Measurements from ENCODE around the gene C19orf81.

DNA sequence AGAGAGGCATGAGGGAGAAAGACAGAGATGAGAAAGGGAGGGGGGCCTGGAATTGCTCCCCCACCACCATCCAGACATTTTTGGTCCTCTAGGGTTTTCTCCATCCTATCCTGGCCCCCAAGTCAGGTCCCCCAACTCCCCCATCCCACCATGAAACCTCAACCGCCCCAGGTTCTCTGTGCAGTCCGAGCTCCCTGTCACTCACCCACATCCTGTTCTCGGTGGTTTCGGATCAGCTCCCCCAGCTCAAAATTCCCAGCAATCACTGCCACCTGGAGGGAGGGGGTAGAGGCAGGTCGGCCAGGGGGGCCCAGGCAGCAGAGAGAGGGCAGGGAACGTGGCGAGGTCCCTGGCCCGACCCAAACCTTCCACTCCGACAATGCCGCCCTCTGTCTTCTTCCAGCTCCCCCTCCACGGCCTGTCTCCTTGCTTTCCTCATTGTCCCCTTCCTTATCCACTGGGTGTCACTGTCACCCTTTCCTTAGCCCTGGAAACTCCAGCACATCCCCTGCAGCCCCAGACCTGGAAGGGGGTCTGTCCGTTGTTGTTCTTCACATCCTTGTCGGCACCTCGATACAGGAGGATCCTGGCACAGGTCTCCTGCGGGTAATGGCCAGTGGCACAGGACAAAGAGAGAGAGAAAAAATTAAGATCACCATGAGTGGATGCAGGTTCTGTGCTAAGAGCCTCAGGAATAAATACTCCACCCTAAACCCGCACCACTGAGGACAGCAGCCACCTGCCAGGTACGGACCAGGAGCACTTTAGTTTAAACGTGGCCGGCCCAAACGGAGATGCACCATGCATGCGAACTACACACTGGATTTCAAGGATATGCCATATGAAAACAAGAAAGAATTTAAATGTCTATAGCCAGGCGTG is 54.9 kb downstream of the C19orf81 start:
- no peak for TF ChIP-seq EZH2 (IDR thresholded peaks at IDR 0.05; ENCODE audit: insufficient read depth, low read length)
- TF ChIP-seq, protein P1, sequence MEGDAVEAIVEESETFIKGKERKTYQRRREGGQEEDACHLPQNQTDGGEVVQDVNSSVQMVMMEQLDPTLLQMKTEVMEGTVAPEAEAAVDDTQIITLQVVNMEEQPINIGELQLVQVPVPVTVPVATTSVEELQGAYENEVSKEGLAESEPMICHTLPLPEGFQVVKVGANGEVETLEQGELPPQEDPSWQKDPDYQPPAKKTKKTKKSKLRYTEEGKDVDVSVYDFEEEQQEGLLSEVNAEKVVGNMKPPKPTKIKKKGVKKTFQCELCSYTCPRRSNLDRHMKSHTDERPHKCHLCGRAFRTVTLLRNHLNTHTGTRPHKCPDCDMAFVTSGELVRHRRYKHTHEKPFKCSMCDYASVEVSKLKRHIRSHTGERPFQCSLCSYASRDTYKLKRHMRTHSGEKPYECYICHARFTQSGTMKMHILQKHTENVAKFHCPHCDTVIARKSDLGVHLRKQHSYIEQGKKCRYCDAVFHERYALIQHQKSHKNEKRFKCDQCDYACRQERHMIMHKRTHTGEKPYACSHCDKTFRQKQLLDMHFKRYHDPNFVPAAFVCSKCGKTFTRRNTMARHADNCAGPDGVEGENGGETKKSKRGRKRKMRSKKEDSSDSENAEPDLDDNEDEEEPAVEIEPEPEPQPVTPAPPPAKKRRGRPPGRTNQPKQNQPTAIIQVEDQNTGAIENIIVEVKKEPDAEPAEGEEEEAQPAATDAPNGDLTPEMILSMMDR (IDR thresholded peaks at IDR 0.05; ENCODE audit: insufficient read depth, low read depth, low read length): no peak
